Fibroblast of skin of abdomen (primary cell): ENCODE data around the gene MINDY4.
A peak's percentile ranks its signal among the peaks of the same experiment; 100 is the strongest.

Source experiments
- DNase-seq: peaks from one replicate; pipeline ENCODE4 v3.0.0-alpha.2; 2013

MINDY4 gene

DNA sequence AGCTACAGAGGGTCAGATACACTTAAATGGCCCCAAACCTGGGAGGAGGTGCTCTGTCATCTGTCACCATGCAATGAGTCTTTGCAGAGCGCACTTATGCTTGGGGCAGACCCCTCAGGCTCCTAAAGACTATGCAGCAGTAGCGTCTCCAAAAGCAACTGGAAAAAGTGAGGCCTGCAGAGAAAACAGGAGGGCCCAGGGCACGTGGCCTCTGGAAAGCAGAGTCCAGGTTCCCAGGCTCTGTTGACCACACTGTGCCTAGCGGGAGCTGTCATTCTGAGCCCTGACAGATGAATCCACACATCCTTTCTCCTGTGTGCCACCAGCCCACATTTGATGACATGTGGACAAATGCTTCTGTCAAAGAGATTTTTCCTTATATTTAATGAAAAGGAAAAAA, 66.4 kb downstream of the MINDY4 start:
- DNase-seq: no peak

DNA sequence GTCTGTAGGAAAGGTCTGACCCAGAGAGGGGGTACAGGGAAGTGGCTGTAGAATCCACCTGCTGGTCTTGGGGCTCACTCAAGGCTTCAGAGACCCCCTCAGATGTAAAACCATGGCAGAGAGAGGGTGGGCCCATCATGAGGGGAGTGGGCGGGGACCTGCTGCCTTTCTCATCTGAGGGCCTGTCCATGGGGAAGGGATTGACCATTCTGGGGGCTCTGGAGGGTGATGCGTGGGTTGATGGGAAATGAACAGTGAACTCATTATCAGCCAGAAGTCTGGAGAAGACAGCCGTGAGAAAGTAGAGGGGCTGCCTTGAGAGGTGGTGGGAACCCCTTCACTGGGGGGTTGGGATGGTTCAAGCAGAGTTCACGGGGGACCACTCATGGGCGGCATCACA, 66.8 kb downstream of the MINDY4 start:
- DNase-seq: no peak

DNA sequence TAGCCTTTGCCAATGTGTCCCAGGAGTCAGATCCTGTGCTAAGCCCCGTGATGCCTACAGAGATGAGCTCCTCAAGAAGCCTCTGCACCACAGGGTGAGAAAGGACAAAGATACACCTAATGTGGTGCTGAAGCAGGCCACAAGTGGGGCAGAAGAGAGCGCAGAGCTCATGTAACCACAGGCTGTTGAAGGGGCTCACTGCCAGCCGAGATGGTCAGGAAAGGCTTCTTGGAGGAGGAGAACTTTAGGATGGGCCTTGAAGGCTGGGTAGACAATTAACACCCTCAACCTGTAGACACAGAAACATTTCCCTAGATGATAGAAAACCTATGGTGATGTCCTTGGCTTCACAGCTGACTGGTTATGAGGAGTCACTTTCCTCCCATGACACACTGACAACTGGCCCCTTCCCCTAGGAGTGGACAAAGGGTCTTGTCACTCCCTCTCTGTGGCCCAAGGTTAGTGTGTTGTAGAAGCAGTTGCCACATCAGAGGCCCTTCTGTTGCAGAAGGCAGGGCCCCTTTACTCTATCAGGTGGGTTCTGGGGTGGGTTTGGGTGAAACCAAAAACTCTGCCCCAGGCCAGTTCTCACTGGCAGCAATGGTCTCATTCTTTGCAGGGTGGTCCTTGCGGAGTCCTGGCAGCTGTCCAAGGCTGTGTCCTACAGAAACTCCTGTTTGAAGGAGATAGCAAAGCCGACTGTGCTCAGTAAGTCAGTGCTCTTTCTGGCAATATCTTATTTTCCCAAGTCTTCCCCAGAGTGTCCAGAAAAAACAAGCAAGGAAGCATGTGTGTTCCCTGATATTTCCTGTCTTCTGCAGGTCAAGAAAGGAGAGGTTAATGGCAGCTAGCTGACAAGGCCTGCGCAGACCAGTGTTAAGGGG, 69.2 kb downstream of the MINDY4 start:
- DNase-seq: no peak

DNA sequence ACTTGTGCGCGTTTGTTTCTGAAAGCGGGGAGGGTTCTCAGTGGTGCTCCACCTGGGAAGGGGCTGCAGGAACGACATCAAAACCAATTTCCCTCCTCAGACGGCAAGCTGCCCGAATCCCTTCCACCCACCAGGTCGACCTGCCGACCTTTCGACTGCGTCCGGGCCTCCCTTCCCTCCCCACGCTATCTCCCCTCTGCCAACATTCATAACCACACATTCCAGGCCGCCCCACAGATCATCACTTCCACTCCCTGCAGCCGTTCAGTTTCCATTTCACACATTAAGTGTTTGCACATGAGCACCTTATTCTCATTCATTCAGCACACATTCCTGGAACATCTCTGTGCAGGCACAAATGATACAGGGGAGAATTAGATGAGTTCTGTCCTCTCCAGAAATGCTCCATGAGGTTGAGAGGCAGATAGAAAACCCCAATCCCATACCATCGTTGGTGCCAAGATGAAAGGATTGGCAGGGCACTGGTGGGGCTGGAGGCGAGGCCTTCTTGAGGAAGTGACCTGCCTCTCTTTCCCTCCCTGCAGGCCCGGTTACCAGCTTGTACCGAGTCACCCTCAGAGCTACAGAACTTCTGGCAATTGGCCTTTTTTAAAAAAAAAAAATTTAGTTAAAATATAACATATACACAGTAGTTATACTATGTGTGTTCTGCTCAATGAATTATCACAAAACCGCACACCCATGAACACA, 70.0 kb downstream of the MINDY4 start:
- DNase-seq: no peak

DNA sequence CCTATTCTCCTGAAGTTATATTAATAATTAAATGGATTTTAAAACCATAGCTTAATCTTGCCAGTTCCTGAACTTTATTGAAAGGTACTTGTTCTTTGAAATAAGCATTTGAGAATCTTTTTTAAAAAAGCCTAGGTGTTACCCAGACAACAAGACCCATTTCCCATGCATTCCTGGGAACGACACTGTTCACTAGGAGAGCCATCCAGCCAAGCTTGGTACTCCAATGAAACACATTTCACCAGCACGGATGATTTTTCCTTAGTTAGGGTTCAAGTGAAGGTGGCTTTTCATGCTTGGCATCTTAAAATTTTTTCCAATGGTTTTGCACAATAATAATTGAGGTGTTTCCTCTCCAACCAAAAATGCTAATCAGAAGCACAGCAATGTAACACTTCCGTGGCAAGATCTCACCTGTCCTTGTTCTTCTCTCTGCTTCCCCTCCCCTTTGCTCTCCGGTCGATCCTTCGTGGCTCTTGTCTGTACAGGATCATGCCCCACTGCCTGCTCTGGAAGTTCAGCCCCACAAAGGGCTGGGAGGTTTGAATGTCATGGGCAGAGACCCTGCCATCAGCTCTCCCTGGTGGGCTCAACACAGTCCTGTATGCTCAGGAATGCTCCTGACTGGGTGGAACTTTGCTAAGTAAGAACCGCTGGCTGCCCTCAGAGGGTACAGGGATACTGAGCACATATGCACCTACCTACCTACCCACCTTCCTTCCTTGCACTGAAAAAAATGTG, 70.8 kb downstream of the MINDY4 start:
- DNase-seq: no peak

DNA sequence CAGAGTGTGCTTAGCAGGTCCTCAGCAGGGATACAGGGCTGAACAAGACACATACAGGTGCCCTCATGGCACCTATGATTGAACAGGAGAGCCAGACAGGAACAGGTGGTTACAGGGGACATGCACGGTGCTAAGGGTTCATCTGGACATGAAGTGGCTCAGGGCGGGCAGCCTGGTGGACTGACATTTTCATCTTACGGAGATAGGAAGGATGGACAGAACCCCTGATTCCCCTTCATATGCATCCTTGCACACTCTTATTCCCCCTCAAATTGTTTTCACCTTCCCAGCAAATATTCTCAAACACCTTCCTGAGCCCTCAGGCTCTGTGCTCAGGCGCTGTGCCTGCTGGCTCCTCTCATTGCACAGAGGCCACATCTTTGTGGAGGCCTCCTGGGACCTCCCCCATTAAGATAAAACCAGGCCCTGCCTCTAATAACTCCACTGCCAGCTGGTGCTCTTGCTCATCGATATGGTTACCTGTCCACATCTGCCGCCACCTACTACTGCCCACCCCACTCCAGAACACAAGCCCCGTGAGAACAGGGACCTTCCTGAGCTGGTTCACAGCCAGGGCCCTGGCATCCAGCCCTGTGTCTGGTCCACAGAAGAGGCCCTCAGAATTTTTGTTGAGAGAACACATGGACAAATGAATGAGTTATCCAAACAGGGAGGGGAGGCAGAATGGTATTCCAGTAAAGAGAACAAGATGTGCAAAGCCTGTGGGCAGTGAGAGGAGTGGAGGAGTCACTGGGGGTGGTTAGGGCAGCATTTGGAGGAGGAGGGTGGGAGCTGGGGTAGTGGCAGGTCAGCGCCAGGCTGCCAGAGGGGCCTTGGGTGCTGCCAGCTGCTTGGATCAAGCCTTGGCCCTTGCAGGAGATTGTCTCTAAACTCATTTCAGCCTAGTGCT, 71.6 kb downstream of the MINDY4 start:
- DNase-seq: peak; percentile 12

DNA sequence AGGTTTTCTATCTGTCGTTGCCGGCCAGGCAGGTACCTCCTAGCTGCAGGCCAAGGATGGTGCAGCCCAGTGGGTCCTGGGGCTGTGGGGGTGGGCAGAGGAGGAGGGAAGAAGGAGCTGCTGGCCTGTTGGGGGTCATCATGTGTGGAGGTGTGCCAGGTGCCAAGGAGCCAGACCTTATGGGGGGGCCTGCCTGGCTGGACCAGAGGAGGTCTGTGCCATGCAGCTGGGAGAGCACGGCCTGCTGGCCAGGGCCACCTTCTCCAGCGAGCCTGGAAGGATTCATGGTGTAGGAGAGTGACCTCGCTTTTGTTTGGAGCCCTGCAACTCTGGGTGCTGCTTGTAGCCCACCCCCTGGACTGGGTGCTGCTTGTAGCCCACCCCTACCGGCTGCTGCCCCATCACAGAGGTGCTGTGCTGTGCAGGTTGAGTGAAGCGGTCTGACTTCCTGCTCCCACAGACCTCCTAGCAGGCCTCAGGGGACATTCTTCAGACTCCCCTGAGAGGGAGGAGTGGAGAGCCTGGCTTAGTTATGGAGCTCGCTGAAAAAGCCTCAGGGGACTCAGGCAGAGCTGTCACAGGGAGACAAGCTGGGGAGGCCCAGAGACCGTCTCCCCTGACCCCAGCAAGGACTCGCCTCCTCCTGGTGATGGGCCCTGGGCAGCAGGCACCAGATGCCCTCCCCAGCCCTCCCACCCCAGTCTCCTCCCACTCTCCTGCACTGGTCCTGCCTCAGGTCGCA, 72.7 kb downstream of the MINDY4 start:
- DNase-seq: no peak

DNA sequence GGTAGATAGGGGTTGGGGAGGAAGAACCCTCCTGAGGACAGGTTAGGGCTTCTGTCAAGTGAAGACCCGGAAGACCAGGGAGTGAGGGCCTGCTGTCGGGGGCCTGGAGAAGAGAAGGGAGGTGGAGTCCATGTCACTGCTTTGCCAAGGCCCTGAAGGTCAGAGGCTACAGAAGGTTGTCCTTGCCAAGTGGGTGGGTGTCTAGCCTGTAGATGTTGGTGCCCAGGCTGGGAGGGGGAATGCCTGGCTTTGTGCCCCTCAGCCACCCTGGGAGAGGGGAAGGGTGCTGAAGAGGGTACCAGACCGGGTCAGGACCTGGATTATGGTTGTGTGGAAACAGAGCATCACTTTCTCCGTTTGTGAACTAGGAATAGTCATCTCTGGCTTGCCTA, 73.3 kb downstream of the MINDY4 start:
- DNase-seq: no peak

DNA sequence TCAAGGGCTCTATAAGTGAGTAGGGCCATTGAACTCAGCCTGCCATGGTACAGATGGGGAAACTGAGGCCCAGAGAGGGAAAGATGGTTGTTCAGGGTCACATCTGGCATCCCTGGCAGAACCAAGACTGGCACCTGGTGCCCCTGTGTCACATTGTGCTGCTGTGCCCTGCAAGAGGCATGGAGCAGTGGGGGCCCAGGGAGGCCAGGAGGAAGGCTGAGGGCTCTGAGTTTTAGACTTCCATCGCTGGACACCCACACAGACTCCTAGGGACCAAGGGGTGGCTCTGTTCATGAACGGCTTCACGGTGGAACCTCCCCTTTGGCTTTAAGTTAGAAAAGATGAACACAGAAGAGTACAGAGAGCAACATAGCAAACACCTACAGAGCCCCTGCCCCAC, 73.7 kb downstream of the MINDY4 start:
- no peak for DNase-seq

DNA sequence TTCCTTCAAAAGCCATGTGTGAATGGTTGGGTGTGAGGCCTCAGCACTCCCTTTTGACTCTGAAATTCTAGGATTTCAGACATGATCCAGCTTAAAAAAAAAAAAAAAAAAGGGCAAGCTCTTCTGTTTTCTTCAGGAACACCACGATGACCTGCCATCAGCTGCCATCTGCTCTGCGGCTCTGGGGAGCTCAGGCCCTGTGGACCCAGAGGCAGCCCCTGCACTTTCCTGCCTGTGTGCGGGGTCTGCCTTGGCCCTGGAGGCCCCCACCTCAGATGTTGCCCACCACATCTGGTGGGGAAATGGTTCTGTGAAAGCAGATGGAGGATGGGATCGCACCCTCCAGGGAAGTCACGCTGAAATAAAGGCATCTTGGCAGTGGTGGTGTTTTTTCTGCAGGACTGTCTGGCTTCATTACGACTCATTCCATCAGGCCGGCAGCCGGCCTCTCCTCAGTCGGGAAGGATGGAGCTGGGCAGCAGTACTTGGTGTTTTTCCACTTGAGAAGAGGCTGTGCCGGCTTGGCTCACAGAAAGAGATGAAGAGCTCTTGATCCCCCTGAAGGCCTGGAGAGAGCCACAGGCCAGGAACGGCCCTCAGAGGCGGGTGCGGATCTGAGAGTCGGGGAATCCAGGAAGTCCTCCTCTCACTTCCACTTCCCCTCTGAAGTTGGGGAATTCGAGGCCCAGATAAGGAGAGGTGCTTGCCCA, 74.4 kb downstream of the MINDY4 start:
- DNase-seq: peak; percentile 51

DNA sequence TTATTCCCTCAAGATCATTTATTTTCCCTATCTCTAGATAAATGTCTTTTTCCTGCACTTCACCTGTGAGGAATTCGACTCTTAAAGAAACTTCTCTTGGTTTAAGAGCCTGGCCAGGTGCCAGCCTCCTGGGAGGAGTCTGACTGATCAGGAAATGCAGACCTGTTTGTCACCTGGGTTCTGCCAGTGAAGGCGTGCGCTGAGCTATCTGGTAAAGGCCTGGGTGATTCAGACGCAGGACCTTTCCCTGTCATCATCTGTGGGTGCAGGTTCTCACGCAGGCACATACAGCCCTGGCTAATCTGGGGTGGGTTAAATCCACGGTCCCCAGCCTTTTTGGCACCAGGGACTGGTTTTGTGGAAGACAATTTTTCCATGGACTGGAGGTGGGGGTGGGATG, 75.2 kb downstream of the MINDY4 start:
- no peak for DNase-seq

DNA sequence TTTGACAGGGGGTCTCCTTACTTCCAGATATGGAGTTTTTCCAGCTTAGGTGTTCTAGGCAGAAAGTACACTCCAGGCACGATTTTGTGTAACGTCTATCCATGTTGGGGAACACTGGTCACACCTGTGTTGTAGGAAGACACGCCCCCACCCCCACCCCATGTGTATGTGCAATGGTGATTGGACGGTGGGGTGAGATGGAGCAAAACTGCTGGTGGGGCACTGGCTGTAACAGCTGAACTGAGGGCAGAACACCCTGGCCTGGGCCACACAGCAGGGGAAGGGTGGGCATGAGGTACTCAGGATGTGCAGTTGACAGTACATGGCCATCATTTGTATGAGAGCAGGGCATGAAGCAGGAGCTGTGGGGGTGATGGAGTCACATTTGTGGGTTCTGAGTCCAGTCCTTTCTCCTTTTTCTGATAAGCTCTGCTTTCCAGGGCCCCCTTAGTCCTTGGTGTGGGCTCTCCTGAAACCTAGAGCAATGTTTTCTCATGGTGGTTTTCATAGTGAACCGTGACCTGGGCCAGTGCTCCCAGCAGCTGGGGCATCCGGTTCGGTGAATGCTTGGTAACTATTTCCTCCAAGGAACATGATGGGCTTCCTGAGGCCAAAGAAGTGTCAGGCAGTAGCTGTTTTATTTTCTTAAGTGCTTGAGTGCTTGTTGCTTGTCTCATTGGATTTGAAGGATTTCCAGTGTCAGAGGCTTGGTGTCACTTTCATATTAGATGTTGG, 77.1 kb downstream of the MINDY4 start:
- no peak for DNase-seq

DNA sequence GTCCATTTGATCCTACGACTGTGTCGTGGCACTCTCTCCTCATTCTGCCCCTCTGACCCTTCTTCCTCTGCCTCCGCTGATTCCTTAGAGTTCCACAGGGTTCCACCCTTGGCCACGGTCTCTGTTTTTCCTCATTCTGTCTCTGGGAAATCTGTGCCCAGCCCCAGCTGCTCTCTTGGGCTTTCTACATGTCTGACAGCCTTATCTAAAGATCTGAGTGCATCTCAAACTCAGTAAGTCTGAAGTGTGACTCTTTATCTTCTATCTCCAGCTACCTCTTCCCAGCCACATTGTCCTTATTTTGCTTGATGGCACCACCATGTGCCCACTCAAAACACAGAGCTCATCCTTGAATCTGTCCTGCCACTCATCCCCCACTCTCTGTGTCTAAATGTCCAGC, 78.3 kb downstream of the MINDY4 start:
- no peak for DNase-seq

DNA sequence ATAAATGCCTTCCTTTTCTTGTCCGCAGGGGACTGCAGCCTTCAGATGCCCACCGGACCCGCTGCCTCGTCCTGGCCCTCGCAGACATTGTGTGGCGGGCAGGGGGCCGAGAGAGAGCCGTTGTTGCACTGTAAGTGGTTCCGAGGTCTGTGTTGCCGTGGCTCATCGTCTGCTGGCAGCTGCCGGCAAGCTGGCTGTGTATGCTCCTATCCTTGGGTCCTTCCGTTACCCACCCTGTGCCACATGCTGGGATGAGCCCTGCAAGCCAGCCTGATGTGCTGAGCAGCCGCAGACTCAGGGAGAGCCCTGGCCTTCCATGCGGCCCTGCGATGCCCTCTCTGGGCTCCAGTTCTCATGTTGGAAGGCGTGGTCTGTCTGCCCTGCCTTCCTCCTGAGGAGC, 79.2 kb downstream of the MINDY4 start:
- DNase-seq: no peak

DNA sequence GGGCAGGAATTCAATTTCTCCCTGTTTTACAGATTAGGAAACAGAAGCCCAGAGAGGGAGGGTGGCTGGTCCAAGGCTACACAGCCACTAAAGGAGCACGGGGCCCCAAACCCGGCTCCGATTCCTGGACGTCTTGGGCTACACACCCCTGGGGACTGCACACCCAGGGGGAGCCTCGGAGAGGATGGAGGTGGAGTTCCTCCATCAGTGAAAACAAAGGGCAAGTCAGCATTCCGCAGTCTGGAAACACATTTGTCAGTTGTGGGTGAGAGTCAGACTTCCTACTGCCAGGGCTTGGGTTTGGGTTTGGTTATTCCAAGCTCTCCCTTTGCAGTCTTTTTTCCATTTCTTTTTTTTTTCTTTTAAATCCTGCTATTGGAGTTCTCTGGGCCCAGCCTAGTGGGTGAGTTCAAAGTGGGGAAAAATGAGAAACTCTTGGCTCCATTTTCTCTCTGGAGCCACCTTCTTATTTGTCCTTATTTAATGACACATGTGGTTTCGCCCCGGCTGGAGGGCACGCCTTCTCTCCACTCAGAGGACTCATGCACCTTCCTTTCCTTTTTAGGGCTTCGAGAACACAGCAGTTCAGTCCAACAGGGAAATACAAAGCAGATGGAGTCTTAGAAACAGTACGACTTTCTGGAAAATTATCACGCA, 80.6 kb downstream of the MINDY4 start:
- DNase-seq: peak; percentile 76

DNA sequence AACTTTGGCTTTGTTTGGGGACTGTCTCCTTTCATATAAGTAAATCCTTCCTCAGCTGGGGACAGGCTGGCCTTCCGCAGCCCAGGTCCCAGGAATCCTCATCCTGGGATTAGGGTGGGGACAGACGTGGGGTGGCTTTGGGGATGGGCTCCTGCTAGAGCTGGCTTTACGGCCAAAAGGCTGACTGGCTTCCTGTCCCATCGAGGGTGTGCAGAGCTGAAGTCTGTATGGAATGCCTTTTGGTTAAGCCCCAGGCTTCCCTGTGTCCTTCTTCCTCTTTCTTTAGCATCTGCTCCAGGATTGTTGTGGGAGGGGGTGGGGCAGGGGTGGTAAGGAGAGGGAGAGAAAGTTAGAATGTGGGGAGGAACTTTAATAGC, 81.1 kb downstream of the MINDY4 start:
- peak; percentile 73 for DNase-seq

DNA sequence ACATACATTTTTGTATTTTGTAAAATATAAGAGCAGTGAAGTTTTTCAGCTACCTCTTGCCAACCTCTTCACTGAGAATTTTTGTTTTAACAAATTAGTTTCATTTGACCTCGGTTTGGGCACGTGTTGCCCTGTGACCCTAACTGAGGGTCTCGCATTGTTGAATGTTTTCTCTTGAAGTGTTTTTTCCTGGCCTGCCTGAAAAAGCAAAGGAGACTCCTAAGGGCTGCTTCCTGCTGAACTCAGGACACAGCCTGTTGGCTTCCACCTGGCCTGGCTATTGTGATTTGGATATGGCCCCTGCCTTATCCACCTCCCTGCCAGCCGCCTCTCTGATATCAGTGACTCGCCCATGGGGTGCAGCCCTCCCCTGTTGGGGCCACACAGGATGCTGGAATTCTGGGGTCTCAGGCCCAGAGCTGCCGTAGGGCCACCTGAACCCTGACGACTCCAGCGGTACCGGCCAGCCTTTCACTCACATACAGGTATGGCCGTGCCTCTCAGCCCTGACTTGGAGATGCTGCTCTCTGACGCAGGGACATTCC, 81.6 kb downstream of the MINDY4 start:
- no peak for DNase-seq

DNA sequence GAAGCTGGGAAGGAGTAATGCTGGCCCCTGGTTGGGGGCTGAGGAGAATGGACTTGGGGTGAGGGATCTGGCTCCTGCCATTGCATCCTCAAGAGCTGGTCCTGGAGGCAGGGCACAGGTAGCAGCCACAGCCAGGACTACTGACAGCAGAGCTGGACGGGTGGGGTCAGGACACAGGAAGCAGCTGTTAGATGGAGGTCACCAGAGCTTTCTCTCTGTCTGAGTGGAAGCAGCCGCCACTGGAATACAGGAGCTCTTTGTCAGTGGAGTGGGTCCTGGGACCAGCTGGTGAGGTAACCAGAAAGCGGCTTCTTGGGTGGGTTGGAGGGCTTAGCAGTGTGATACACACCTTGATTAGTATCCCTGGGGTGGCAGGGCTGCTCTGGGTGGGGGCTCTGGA, 82.4 kb downstream of the MINDY4 start:
- DNase-seq: no peak

DNA sequence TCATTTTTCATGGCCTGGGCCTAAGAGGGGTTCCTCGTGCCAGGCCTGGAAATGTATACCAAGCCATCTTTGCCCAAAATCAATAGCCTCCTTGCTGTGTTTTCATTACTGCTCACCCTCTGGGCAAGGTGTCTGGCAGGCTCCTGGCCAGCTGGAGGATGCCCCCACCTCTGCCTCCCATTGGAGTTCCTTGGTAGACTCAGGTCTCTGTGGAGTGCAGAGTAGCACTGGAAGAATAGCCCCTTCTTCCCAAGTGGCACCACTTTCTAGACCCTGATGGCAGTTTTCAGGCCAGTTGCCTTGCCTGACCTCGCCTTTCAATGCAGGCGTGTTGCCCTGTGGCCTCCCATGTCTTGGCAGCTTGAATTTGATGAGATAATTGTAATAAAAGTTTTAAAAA, 84.7 kb downstream of the MINDY4 start:
- no peak for DNase-seq
